ENCODE measurements around the gene TCF7L1. TPM values are rescaled to one million over a fixed set of nuclear protein-coding genes. Genes with fewer than 3 reads are reported as not detected.

The TCF7L1 gene
- total RNA-seq, 2 donors from 2014 or later, result 8.3 to 8.8 TPM

DNA sequence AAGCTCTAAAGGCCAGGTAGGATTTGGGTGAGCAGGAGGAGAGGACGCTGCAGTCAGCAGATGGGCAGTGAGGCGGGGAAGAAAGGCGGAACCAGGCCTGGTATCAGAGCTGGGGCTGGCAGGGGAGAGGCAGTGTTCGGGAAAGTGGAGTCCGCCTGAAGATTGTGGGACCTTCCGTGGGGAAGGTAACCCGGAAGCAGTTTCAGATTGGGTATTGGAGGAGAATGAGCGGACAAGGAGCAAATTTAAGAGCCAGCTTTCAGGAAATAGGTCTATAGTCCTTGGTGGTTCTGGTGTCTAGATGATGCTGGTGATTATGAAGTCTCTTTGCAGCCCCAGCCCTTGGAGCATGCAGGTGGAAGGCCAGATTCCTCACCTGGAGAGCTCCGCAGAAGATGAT, 51.0 kb downstream of the TCF7L1 start:
- H3K9me3 ChIP-seq, result no peaks in the 10 kb centered on the region
- H3K4me1 ChIP-seq (ENCODE audit: control insufficient read depth in 1 of 2, low read depth in 2 of 2), result peaks cover 9 to 37% of the 10 kb centered on the region in 2 donors
- DNase-seq (ENCODE audit: low spot score), result no peak
- TF ChIP-seq, protein P1, sequence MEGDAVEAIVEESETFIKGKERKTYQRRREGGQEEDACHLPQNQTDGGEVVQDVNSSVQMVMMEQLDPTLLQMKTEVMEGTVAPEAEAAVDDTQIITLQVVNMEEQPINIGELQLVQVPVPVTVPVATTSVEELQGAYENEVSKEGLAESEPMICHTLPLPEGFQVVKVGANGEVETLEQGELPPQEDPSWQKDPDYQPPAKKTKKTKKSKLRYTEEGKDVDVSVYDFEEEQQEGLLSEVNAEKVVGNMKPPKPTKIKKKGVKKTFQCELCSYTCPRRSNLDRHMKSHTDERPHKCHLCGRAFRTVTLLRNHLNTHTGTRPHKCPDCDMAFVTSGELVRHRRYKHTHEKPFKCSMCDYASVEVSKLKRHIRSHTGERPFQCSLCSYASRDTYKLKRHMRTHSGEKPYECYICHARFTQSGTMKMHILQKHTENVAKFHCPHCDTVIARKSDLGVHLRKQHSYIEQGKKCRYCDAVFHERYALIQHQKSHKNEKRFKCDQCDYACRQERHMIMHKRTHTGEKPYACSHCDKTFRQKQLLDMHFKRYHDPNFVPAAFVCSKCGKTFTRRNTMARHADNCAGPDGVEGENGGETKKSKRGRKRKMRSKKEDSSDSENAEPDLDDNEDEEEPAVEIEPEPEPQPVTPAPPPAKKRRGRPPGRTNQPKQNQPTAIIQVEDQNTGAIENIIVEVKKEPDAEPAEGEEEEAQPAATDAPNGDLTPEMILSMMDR (IDR thresholded peaks at IDR 0.05), result no peak
- no peak for ATAC-seq (ENCODE audit: insufficient number of reproducible peaks, low FRiP score, low read depth)
- H3K27me3 ChIP-seq (replicated peaks; ENCODE audit: insufficient read depth), result no peaks in the 10 kb centered on the region
- H3K36me3 ChIP-seq, result no peaks in the 10 kb centered on the region
- H3K27ac ChIP-seq, result no peak overlapping the region
- H3K4me3 ChIP-seq, result no peak overlapping the region

DNA sequence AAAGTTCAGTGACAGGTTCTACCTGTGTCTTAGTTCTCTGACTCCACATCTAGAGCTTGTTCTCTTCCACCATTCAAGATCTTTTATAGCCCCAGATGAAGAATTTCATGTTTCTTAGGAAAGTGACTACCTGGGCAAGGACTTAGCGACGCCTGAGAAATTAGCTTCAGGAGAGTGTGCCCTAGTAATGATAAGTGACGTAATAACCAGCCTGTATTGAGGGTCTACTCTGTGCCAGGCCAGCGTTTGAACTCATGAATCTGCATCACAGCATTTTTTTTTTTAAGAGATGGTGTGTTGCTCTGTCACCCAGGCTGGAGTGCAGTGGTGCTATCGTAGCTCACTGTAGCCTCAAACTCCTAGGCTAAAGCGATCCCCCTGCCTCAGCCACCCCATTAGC, 51.8 kb downstream of the TCF7L1 start:
- peaks cover 7 to 30% of the 10 kb centered on the region in 2 donors for H3K4me1 ChIP-seq (ENCODE audit: control insufficient read depth in 1 of 2, low read depth in 2 of 2)
- no peak for DNase-seq (ENCODE audit: low spot score)
- no peak overlapping the region for H3K4me3 ChIP-seq
- H3K9me3 ChIP-seq, result no peaks in the 10 kb centered on the region
- TF ChIP-seq, protein P1 (IDR thresholded peaks at IDR 0.05), result no peak
- ATAC-seq (ENCODE audit: insufficient number of reproducible peaks, low FRiP score, low read depth), result no peak
- no peaks in the 10 kb centered on the region for H3K27me3 ChIP-seq (replicated peaks; ENCODE audit: insufficient read depth)
- no peaks in the 10 kb centered on the region for H3K36me3 ChIP-seq
- H3K27ac ChIP-seq, result no peak overlapping the region

DNA sequence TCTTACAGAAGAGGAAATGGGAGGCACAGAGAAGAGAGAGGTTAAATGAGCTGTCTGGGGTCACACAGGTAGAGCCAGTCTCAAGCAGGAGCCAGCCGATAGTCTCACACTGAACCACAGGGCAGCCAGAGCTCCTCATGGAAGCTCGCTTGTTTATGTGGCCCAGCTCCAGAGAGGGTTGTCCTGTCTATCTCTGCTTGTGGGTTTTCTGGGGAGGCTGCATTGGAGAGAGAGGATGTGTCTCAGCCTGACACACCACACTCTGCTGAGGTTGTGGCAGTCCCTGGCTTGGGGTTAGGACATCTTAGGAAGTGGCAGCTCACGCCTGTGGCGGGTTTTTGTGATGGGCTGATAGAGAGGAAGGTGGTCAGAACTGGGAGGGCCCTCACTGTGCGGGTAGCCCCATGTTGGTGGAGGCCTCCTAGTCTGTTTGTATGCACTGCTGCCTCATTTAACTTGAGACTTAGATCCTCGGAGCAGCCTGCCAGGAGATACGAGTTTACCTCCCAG, 52.3 kb downstream of the TCF7L1 start:
- H3K27me3 ChIP-seq (replicated peaks; ENCODE audit: insufficient read depth), result no peaks in the 10 kb centered on the region
- H3K4me3 ChIP-seq, result no peak overlapping the region
- H3K36me3 ChIP-seq, result no peaks in the 10 kb centered on the region
- DNase-seq (ENCODE audit: low spot score), result no peak
- TF ChIP-seq, protein P1 (IDR thresholded peaks at IDR 0.05), result no peak
- no peaks in the 10 kb centered on the region for H3K9me3 ChIP-seq
- no peak for ATAC-seq (ENCODE audit: insufficient number of reproducible peaks, low FRiP score, low read depth)
- no peak overlapping the region for H3K27ac ChIP-seq
- H3K4me1 ChIP-seq (ENCODE audit: control insufficient read depth in 1 of 2, low read depth in 2 of 2), result peaks cover 7 to 25% of the 10 kb centered on the region in 2 donors

DNA sequence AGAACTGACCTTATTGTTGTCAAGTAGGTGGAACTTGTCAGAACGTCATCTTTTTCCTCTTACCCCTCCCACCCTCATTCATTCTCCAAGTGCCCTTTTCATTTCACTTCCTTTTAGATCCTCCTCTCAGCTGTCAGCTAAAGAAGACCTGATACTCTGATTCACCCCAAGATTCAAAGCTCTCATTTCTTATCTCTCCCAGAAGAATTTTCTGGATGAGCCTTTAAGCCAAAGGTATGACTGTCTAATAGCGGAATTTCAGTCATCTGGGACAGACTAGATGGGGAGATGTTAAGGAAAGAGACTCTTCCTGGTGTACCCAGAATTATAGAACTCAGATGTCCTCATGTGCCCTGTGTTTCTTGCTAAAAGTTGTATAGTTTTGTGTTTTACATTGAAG, 53.9 kb downstream of the TCF7L1 start:
- DNase-seq (ENCODE audit: low spot score) (no peak), ATAC-seq (ENCODE audit: insufficient number of reproducible peaks, low FRiP score, low read depth) (no peak)
- Histone ChIP-seq H3K4me3 (no peak overlapping the region), H3K36me3 (no peaks in the 10 kb centered on the region), H3K4me1 (ENCODE audit: control insufficient read depth in 1 of 2, low read depth in 2 of 2) (peaks cover 0 to 9% of the 10 kb centered on the region in 2 donors), H3K27me3 (replicated peaks; ENCODE audit: insufficient read depth) (no peaks in the 10 kb centered on the region), H3K9me3 (no peaks in the 10 kb centered on the region), H3K27ac (no peak overlapping the region)
- TF ChIP-seq, protein P1 (IDR thresholded peaks at IDR 0.05), result no peak

DNA sequence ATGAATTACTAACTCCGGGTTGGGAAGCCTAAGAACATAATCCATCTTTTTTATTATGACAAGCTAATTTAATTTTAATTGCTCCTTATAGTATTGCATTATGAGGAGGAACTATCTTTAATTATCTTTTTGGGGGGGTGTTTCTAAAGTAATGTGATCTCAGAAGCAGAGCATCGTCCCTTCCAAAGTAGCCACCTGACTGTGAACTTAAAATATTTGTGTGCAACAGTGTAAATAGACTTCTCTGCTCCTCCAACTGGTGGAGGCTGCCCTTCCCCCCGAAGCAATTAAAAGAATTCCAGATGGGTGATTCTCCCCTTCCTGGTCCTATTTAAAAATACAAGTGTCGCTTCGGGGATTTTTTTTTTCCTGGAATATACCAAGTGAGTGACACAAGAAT, 55.7 kb downstream of the TCF7L1 start:
- H3K9me3 ChIP-seq, result no peaks in the 10 kb centered on the region
- no peak overlapping the region for H3K4me3 ChIP-seq
- TF ChIP-seq, protein P1 (IDR thresholded peaks at IDR 0.05), result no peak
- H3K27me3 ChIP-seq (replicated peaks; ENCODE audit: insufficient read depth), result no peaks in the 10 kb centered on the region
- DNase-seq (ENCODE audit: low spot score) (no peak), ATAC-seq (ENCODE audit: insufficient number of reproducible peaks, low FRiP score, low read depth) (no peak)
- H3K36me3 ChIP-seq, result no peaks in the 10 kb centered on the region
- H3K4me1 ChIP-seq (ENCODE audit: control insufficient read depth in 1 of 2, low read depth in 2 of 2), result peaks cover 0 to 8% of the 10 kb centered on the region in 2 donors
- no peak overlapping the region for H3K27ac ChIP-seq
